HCT116 (cell line): ENCODE measurements around the gene PLCB1. TPM values are rescaled to one million over a fixed set of nuclear protein-coding genes. Genes with fewer than 3 reads are reported as not detected.

ENCODE experiments used
- ATAC-seq: fragments of 200-7000 bp; cut with Tn5 transposase; 2 replicates; pipeline ENCODE4 v1.9.1; 2020; ENCODE audit warnings: mild to moderate bottlenecking, moderate library complexity
- BruUV-seq: library from RNA; stranded (reverse); fragments of 400-500 nt; replicated peaks from 2 replicates; lab custom pipeline; 2021; lab: Mats Ljungman, UMichigan
- CTCF ChIA-PET: fragments of 300-600 bp; sonication (Branson Sonifier 250); formaldehyde crosslinking; loops from one replicate; lab custom pipeline; 2021; ENCODE audit warnings: antibody characterized with exemption; lab: Charles Lee
- POLR2A ChIA-PET: fragments of 300-600, 350-600 bp; sonication (Branson Sonifier 250); formaldehyde crosslinking; loops from one replicate; lab custom pipeline; 2021; ENCODE audit warnings: antibody characterized with exemption; lab: Charles Lee
- RAD21 ChIA-PET, 2 experiments: fragments of 300-600 bp; sonication (Branson Sonifier 250); formaldehyde crosslinking; loops; one replicate each; lab custom pipeline; 2023; ENCODE audit warnings: low total read pairs in 2 of 2; ENCODE audit not compliant: uncharacterized antibody in 2 of 2, unreplicated experiment in 2 of 2, low non-redundant PET in 1 of 2; lab: Charles Lee
- DNase-seq: peaks from one replicate; pipeline ENCODE4 v3.0.0-alpha.2; 2010; ENCODE audit warnings: low read depth, low spot score
- H2AFZ ChIP-seq: fragments of 200-600 bp; shearing (Covaris generic), sonication (generic); 2 replicates; pipeline ENCODE4 v1.6.1; 2017; ENCODE audit warnings: low read depth, mixed run types, mixed read lengths, antibody characterized with exemption, low read length; ENCODE audit not compliant: poor library complexity, severe bottlenecking
- H3K27ac ChIP-seq: 2 replicates; pipeline ENCODE4 v1.5.1; 2012; ENCODE audit warnings: low read depth, low read length
- H3K27me3 ChIP-seq: fragments of 200-600 bp; sonication (generic); 2 replicates; pipeline ENCODE4 v1.6.1; 2016; ENCODE audit warnings: mixed run types, low read length, mixed read lengths; ENCODE audit not compliant: insufficient read depth
- H3K36me3 ChIP-seq, 2 experiments: fragments of 200-500 bp in 1 of 2; fragments of 200-600 bp in 1 of 2; sonication (Bioruptor generic) in 1 of 2; sonication (generic) in 1 of 2; 2 replicates each; pipeline versions ENCODE4 v1.5.1 to v1.6.1; 2014 to 2016; ENCODE audit warnings: low read length in 2 of 2, inconsistent platforms in 1 of 2, mixed read lengths in 1 of 2, mixed run types in 1 of 2; ENCODE audit not compliant: insufficient read depth in 2 of 2, control insufficient read depth in 1 of 2
- H3K4me1 ChIP-seq, 2 experiments: fragments of 200-600 bp in 1 of 2; sonication (generic) in 1 of 2; 2 replicates each; pipeline versions ENCODE4 v1.5.1 to v1.6.1; 2012 to 2017; ENCODE audit warnings: low read length in 2 of 2, inconsistent platforms in 1 of 2, mild to moderate bottlenecking in 1 of 2, mixed read lengths in 1 of 2, mixed run types in 1 of 2, moderate library complexity in 1 of 2; ENCODE audit not compliant: insufficient read depth in 2 of 2, control insufficient read depth in 1 of 2
- H3K4me2 ChIP-seq: fragments of 200-600 bp; sonication (generic); 2 replicates; pipeline ENCODE4 v1.6.1; 2017; ENCODE audit warnings: mixed run types, low read length, mixed read lengths
- H3K4me3 ChIP-seq, 2 experiments: fragments of 200-600 bp in 1 of 2; sonication (generic) in 1 of 2; replicated peaks in 1 of 2; 2 replicates each; pipeline ENCODE4 v1.5.1; 2011 to 2016; ENCODE audit warnings: low read length in 2 of 2, control low read depth in 1 of 2, low read depth in 1 of 2, mild to moderate bottlenecking in 1 of 2, mixed read lengths in 1 of 2, mixed run types in 1 of 2
- H3K79me2 ChIP-seq: fragments of 200-600 bp; sonication (generic); 2 replicates; pipeline ENCODE4 v1.6.1; 2017; ENCODE audit warnings: mild to moderate bottlenecking, mixed run types, low read length, moderate library complexity, mixed read lengths; ENCODE audit not compliant: insufficient read depth
- H3K9ac ChIP-seq: fragments of 200-600 bp; sonication (generic); 2 replicates; pipeline ENCODE4 v1.6.1; 2016; ENCODE audit warnings: low read length, mixed read lengths
- H3K9me2 ChIP-seq: fragments of 200-600 bp; sonication (generic), shearing (Covaris generic); 2 replicates; pipeline ENCODE4 v1.6.1; 2017; ENCODE audit warnings: mixed run types, mild to moderate bottlenecking, moderate library complexity; ENCODE audit not compliant: insufficient read depth
- H3K9me3 ChIP-seq, 2 experiments: fragments of 200-500 bp in 1 of 2; fragments of 200-600 bp in 1 of 2; sonication (Bioruptor generic) in 1 of 2; sonication (generic) in 1 of 2; 2 replicates each; pipeline ENCODE4 v1.6.1; 2014 to 2017; ENCODE audit warnings: low read length in 2 of 2, mixed read lengths in 2 of 2, inconsistent platforms in 1 of 2, low read depth in 1 of 2, mild to moderate bottlenecking in 1 of 2, mixed run types in 1 of 2, moderate library complexity in 1 of 2; ENCODE audit not compliant: control insufficient read depth in 1 of 2, insufficient read depth in 1 of 2
- H4K20me1 ChIP-seq: fragments of 200-600 bp; sonication (generic), shearing (Covaris generic); 2 replicates; pipeline ENCODE4 v1.6.1; 2017; ENCODE audit warnings: mixed run types, mild to moderate bottlenecking, moderate library complexity; ENCODE audit not compliant: insufficient read depth
- ATF3 ChIP-seq: IDR thresholded peaks from 2 replicates; pipeline ENCODE4 v1.6.1; 2012
- CTCF ChIP-seq, 3 experiments: fragments of 200-600 bp in 1 of 3; sonication (generic) in 1 of 3; IDR thresholded peaks in 2 of 3; conservative IDR thresholded peaks in 1 of 3; 2 replicates each; pipeline ENCODE4 v1.5.1; 2012 to 2017; ENCODE audit warnings: low read depth in 2 of 3, low read length in 2 of 3, antibody characterized with exemption in 1 of 3, borderline replicate concordance in 1 of 3, control low read depth in 1 of 3, mild to moderate bottlenecking in 1 of 3, mixed read lengths in 1 of 3, mixed run types in 1 of 3, moderate library complexity in 1 of 3; ENCODE audit not compliant: insufficient read depth in 1 of 3
- ELF1 ChIP-seq: IDR thresholded peaks from 2 replicates; pipeline ENCODE4 v1.6.1; 2012; ENCODE audit warnings: low read depth, borderline replicate concordance
- POLR2A ChIP-seq: IDR thresholded peaks from 2 replicates; pipeline ENCODE4 v1.7.0; 2011; ENCODE audit warnings: borderline replicate concordance; ENCODE audit not compliant: insufficient read depth, insufficient read length; ENCODE audit errors: extremely low read depth
- RAD21 ChIP-seq: IDR thresholded peaks from 2 replicates; pipeline ENCODE4 v1.6.1; 2012; ENCODE audit warnings: low read depth, mild to moderate bottlenecking
- REST ChIP-seq: IDR thresholded peaks from 2 replicates; pipeline ENCODE4 v1.6.1; 2012; ENCODE audit warnings: low read depth
- YY1 ChIP-seq: IDR thresholded peaks from 2 replicates; pipeline ENCODE4 v1.6.1; 2011; ENCODE audit warnings: low read length, low read depth, moderate library complexity, mild to moderate bottlenecking; ENCODE audit not compliant: insufficient replicate concordance; ENCODE audit errors: extremely low read depth
- ZBTB33 ChIP-seq: IDR thresholded peaks from 2 replicates; pipeline ENCODE4 v1.6.1; 2011; ENCODE audit warnings: mild to moderate bottlenecking, low read length, moderate library complexity; ENCODE audit not compliant: insufficient replicate concordance; ENCODE audit errors: extremely low read depth
- ZNF274 ChIP-seq: fragments of 200-500 bp; sonication (Bioruptor generic); IDR thresholded peaks from 2 replicates; pipeline ENCODE4 v1.6.1; 2014; ENCODE audit warnings: mild to moderate bottlenecking, low read depth, low read length, inconsistent platforms
- intact Hi-C: fragments of 100-400 bp; cut with micrococcal nuclease; formaldehyde crosslinking; loops from 2 replicates; pipeline ENCODE4 v1.10.0; 2022
- total RNA-seq: library from RNA; stranded (reverse); gene quantifications from one replicate; pipeline ENCODE4 v1.2.1, GENCODE V29; 2021; ENCODE audit not compliant: unreplicated experiment

Gene PLCB1
- total RNA-seq, 1 experiment from 2014 or later: 15.8 TPM

GRCh38 chr20:8215361-8215781, 83.3 kb downstream of the PLCB1 start:
- ChIA-PET CTCF (no interaction called here), POLR2A (no interaction called here), RAD21 (no interaction called here)
- Histone ChIP-seq H3K9me2 (no peaks in the 10 kb centered on the region), H3K79me2 (no peaks in the 10 kb centered on the region), H3K4me3 (no peak overlapping the region), H3K9me3 (no peaks in the 10 kb centered on the region), H3K4me2 (no peak overlapping the region), H4K20me1 (no peaks in the 10 kb centered on the region), H3K4me1 (no peaks in the 10 kb centered on the region), H3K36me3 (no peaks in the 10 kb centered on the region), H2AFZ (no peak overlapping the region), H3K27me3 (no peaks in the 10 kb centered on the region), H3K9ac (no peak overlapping the region), H3K27ac (no peak overlapping the region)
- no peak for TF ChIP-seq ZBTB33
- no peak for TF ChIP-seq RAD21
- TF ChIP-seq ZNF274: no peak
- no peak for TF ChIP-seq CTCF (IDR thresholded peaks at IDR 0.05 in 2 of 3, conservative IDR thresholded peaks at IDR 0.05 in 1 of 3; ENCODE audit: borderline replicate concordance in 1 of 3, insufficient read depth in 1 of 3, low read depth in 2 of 3, low read length in 2 of 3)
- no peak for TF ChIP-seq YY1
- no peak for TF ChIP-seq ELF1
- no peak for TF ChIP-seq ATF3
- TF ChIP-seq REST: no peak
- TF ChIP-seq POLR2A: no peak
- DNase-seq (no peak), ATAC-seq (no peak)
- intact Hi-C loops: no loop called here
- no TSS peak for BruUV-seq
